CD8-positive, alpha-beta memory T cell (primary cell): ENCODE measurements around the gene PILRA. TPM values are rescaled to one million over a fixed set of nuclear protein-coding genes. Genes with fewer than 3 reads are reported as not detected.

Source experiments
- CTCF ChIA-PET: fragments of 350-600 bp; sonication (Branson Sonifier 250); formaldehyde crosslinking; loops from one replicate; lab custom pipeline; 2021; ENCODE audit warnings: antibody characterized with exemption; lab: Charles Lee
- POLR2A ChIA-PET: fragments of 350-600 bp; sonication (Branson Sonifier 250); formaldehyde crosslinking; loops from one replicate; lab custom pipeline; 2021; ENCODE audit warnings: antibody characterized with exemption; lab: Charles Lee
- DNase-seq, 5 donors: peaks; one replicate each; pipeline versions ENCODE4 v3.0.0 to v3.0.0-alpha.2; 2020 to 2022; ENCODE audit warnings: mixed read lengths in 1 of 5
- H3K27ac ChIP-seq: one replicate; pipeline ENCODE4 v1.7.0; 2013; ENCODE audit warnings: low read depth, mild to moderate bottlenecking, low read length, moderate library complexity
- H3K27me3 ChIP-seq: 2 replicates; pipeline ENCODE4 v1.7.0; 2013; ENCODE audit warnings: low read length, mild to moderate bottlenecking; ENCODE audit not compliant: insufficient read depth, poor library complexity, severe bottlenecking
- H3K36me3 ChIP-seq: 2 replicates; pipeline ENCODE4 v1.7.0; 2013; ENCODE audit warnings: mild to moderate bottlenecking, low read length, moderate library complexity; ENCODE audit not compliant: insufficient read depth
- H3K4me1 ChIP-seq: 2 replicates; pipeline ENCODE4 v1.7.0; 2013; ENCODE audit warnings: mild to moderate bottlenecking, low read length, moderate library complexity; ENCODE audit not compliant: insufficient read depth
- H3K4me3 ChIP-seq: 2 replicates; pipeline ENCODE4 v1.7.0; 2013; ENCODE audit warnings: mild to moderate bottlenecking, low read length
- H3K9me3 ChIP-seq: 2 replicates; pipeline ENCODE4 v1.7.0; 2013; ENCODE audit warnings: mild to moderate bottlenecking, low read length
- H3K27ac Mint-ChIP-seq, 8 donors: one replicate each; pipeline ENCODE4 v1.8.0; 2020 to 2021; ENCODE audit warnings: mixed read lengths in 8 of 8, mild to moderate bottlenecking in 6 of 8, inconsistent platforms in 3 of 8, moderate library complexity in 3 of 8
- H3K27me3 Mint-ChIP-seq, 2 donors: one replicate each; pipeline ENCODE4 v1.8.0; 2020 to 2021; ENCODE audit warnings: mixed read lengths in 2 of 2, mild to moderate bottlenecking in 1 of 2, moderate library complexity in 1 of 2
- H3K36me3 Mint-ChIP-seq, 3 donors: one replicate each; pipeline ENCODE4 v1.8.0; 2020 to 2021; ENCODE audit warnings: mixed read lengths in 3 of 3, inconsistent platforms in 1 of 3, mild to moderate bottlenecking in 1 of 3
- H3K4me1 Mint-ChIP-seq, 3 donors: one replicate each; pipeline ENCODE4 v1.8.0; 2020 to 2021; ENCODE audit warnings: mixed read lengths in 3 of 3, inconsistent platforms in 1 of 3, mild to moderate bottlenecking in 1 of 3
- H3K4me3 Mint-ChIP-seq, 7 donors: one replicate each; pipeline ENCODE4 v1.8.0; 2020 to 2021; ENCODE audit warnings: mixed read lengths in 7 of 7, mild to moderate bottlenecking in 6 of 7, moderate library complexity in 4 of 7, inconsistent platforms in 2 of 7
- H3K9me3 Mint-ChIP-seq, 5 donors: one replicate each; pipeline ENCODE4 v1.8.0; 2020 to 2022; ENCODE audit warnings: mixed read lengths in 5 of 5, mild to moderate bottlenecking in 3 of 5, moderate library complexity in 2 of 5, inconsistent platforms in 1 of 5
- polyA plus RNA-seq: library from polyadenylated mRNA; unstranded; fragments of 300-500 nt; fragmentation: Illumina TruSeq; gene quantifications from one replicate; pipeline ENCODE4 v1.2.3, GENCODE V29; 2021
- total RNA-seq, 2 experiments: library from RNA; stranded (reverse); gene quantifications; one replicate each; pipeline ENCODE4 v1.2.3, GENCODE V29; 2021

The PILRA gene
- total and polyA plus RNA-seq, 3 experiments from 2014 or later, result 0.37 to 1.9 (median 0.84) TPM

DNA sequence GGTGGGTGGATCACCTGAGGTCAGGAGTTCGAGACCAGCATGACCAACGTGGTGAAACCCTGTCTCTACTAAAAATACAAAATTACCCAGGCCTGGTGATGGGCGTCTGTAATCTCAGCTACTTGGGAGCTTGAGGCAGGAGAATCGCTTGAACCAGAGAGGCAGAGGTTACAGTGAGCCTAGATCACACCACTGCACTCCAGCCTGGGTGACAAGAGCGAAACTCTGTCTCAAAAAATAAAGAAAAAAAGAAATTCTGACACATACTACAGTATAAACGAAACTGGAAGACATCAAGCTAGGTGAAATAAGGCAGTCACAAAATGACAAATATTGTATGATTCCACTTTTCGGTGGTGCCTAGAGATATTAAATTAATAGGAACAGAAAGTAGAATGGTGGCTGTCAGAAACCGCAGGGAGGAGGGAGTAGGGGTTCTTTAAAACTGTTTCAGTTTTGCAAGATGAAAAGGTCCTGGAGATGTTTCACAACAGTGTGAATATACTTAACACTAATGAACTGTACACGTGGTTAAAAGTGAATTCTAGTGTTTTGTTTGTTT lies 23.2 kb downstream of the PILRA start:
- H3K36me3 Mint-ChIP-seq, result no peaks in the 10 kb centered on the region
- Histone ChIP-seq H3K27ac (peak overlapping the region; percentile 27), H3K27me3 (no peaks in the 10 kb centered on the region), H3K4me3 (peak overlapping the region; percentile 50), H3K9me3 (no peaks in the 10 kb centered on the region), H3K36me3 (no peaks in the 10 kb centered on the region), H3K4me1 (peaks cover 18% of the 10 kb centered on the region)
- ChIA-PET CTCF (interaction anchor here (0.9 kb wide), 1 partner anchor 49 kb away, joined by 3 read pairs; no protein-coding TSS in a partner anchor), POLR2A (no interaction called here)
- H3K4me1 Mint-ChIP-seq, result peaks cover 17 to 30% (median 28%) of the 10 kb centered on the region in 3 donors
- no peaks in the 10 kb centered on the region for H3K9me3 Mint-ChIP-seq
- H3K4me3 Mint-ChIP-seq, result peak overlapping the region; percentile 33 to 79 (median 64)
- peak in 4 of 5 donors; percentile 7 to 56 (median 38) for DNase-seq
- peak overlapping the region; percentile 52 to 90 (median 78) for H3K27ac Mint-ChIP-seq
- H3K27me3 Mint-ChIP-seq, result peaks cover 0 to 1% of the 10 kb centered on the region in 2 donors

DNA sequence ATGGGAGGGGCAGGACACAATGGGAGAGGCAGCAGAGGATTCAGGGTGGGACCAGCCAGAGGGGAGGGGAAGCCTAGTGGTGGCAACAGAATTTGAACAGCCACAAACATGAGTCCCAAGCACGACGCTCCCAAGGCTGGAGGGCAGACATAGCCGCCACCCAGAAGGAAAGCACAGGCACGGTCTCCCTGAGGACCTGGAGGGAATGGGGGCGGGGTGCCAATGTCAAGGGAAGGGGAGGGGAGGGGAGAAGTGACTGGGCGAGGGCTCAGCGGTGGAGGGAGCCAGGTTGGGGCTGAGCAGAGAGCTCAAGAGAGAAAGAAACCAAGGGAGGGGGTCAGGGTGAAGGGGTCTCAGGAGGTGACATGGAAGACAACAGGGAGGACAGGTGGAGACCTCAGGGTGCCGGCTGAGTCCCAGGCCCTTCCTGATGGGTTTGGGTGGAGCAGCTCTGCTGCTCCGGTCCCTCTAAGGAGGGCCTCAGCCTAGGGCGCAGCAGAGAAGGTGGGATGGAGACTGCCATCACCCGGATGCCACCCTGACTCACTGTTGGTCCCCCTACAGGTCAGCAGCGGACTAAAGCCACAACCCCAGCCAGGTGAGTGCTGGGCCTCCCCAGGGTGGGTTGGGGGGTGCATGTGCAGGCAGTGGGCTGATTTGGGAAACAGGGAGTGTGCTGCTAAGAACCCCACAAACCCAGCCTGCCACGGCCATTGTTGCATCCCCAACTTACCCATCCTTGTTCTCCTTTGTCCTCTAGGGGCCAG lies 24.2 kb downstream of the PILRA start:
- Mint-ChIP-seq H3K4me1 (peaks cover 17 to 30% (median 28%) of the 10 kb centered on the region in 3 donors), H3K9me3 (no peaks in the 10 kb centered on the region), H3K27ac (peak overlapping the region in 7 of 8 donors; percentile 52 to 92 (median 90)), H3K4me3 (peak overlapping the region in 5 of 7 donors; percentile 36 to 78 (median 64)), H3K27me3 (peaks cover 0 to 1% of the 10 kb centered on the region in 2 donors), H3K36me3 (peaks cover 0 to 2% (median 0%) of the 10 kb centered on the region in 3 donors)
- no peak for DNase-seq
- CTCF ChIA-PET, result interaction anchor here (1.2 kb wide), 1 partner anchor 10 kb away, joined by 4 read pairs; no protein-coding TSS in a partner anchor
- no peaks in the 10 kb centered on the region for H3K36me3 ChIP-seq
- no peaks in the 10 kb centered on the region for H3K27me3 ChIP-seq
- no peak overlapping the region for H3K4me3 ChIP-seq
- POLR2A ChIA-PET, result interaction anchor here (0.6 to 0.7 kb wide), 2 partner anchors 96 to 315 kb away, joined by 3 to 5 read pairs; no protein-coding TSS in a partner anchor
- no peaks in the 10 kb centered on the region for H3K9me3 ChIP-seq
- no peak overlapping the region for H3K27ac ChIP-seq
- H3K4me1 ChIP-seq, result peaks cover 18% of the 10 kb centered on the region

DNA sequence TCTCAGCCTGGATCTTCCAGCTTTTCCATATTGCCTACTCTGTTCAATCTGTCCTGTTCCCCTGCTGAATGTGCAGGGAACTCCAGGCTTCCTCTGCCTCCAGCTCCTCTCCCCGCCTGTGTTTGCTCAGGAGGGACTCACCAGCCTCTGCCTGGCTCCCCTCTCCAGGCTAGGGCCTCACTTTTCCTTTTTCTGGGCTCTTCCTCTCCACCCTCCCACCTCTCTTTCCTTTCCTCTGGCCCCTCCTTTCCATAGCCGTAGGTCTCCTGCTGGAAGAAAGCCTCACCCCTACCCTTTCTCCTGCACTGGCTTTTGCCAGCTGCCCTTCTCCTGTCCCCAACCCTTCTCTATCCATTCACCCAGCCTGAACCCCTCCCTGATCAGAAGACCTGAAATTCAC lies 25.0 kb downstream of the PILRA start:
- Histone ChIP-seq H3K27me3 (no peaks in the 10 kb centered on the region), H3K4me1 (peaks cover 18% of the 10 kb centered on the region), H3K9me3 (no peaks in the 10 kb centered on the region), H3K4me3 (no peak overlapping the region), H3K36me3 (no peaks in the 10 kb centered on the region), H3K27ac (no peak overlapping the region)
- ChIA-PET CTCF (interaction anchor here (1.2 kb wide), 1 partner anchor 9 kb away, joined by 4 read pairs; no protein-coding TSS in a partner anchor), POLR2A (interaction anchor here (0.7 kb wide), 1 partner anchor 316 kb away, joined by 5 read pairs; no protein-coding TSS in a partner anchor)
- Mint-ChIP-seq H3K27ac (peak overlapping the region in 6 of 8 donors; percentile 26 to 90 (median 48)), H3K4me3 (peak overlapping the region in 1 of 7 donors; percentile 27), H3K9me3 (no peaks in the 10 kb centered on the region), H3K36me3 (peaks cover 0 to 2% (median 0%) of the 10 kb centered on the region in 3 donors), H3K4me1 (peaks cover 17 to 30% (median 28%) of the 10 kb centered on the region in 3 donors), H3K27me3 (peaks cover 0 to 1% of the 10 kb centered on the region in 2 donors)
- DNase-seq, result no peak

DNA sequence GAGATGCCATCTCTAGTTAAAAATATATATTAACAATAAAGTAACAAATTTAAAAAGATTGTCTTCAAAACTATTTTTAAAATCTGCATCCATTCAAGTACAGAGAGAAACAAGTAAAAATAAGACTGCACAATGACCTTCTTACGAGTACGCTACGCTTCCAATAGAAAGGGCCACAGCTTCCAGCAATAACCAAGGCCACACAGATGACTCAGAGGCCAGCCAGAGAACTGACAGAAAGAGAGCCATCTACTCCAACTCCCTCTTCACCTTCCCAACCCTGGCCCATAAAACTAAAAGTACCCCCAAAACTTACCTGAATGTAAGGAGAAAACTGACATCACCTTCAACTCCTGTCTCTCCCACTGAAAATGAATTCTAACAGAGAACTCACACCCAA lies 26.8 kb downstream of the PILRA start:
- Mint-ChIP-seq H3K27me3 (no peaks in the 10 kb centered on the region), H3K4me3 (no peak overlapping the region), H3K4me1 (peaks cover 17 to 30% (median 28%) of the 10 kb centered on the region in 3 donors), H3K36me3 (peaks cover 0 to 8% (median 2%) of the 10 kb centered on the region in 3 donors), H3K27ac (peak overlapping the region in 1 of 8 donors; percentile 3), H3K9me3 (no peaks in the 10 kb centered on the region)
- H3K36me3 ChIP-seq, result no peaks in the 10 kb centered on the region
- no peaks in the 10 kb centered on the region for H3K9me3 ChIP-seq
- DNase-seq, result no peak
- no peak overlapping the region for H3K27ac ChIP-seq
- POLR2A ChIA-PET, result no interaction called here
- no peaks in the 10 kb centered on the region for H3K27me3 ChIP-seq
- no peak overlapping the region for H3K4me3 ChIP-seq
- H3K4me1 ChIP-seq, result peaks cover 18% of the 10 kb centered on the region
- CTCF ChIA-PET, result no interaction called here

DNA sequence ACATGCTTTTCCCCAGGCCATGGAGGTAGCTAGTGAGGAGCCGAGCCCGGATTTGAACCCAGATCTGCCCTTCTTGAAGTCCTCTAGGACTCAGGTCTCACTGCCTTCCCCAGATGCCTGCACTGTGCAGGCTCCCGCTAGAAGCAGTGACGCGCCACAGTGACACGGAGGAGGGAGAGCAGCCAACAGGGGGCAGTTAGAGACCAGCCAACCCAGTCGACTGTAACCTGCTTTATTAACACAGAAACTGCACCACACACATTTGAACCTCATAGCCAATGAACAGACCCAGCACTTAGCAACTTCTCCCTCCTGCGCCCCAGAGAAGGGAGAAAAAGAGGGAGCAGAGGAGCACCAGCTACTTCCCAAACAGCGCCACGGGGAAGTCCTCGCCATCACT lies 27.4 kb downstream of the PILRA start:
- peak overlapping the region in 1 of 8 donors; percentile 79 for H3K27ac Mint-ChIP-seq
- H3K27ac ChIP-seq, result no peak overlapping the region
- H3K4me1 ChIP-seq, result peaks cover 18% of the 10 kb centered on the region
- POLR2A ChIA-PET, result no interaction called here
- CTCF ChIA-PET, result no interaction called here
- no peaks in the 10 kb centered on the region for H3K27me3 Mint-ChIP-seq
- H3K4me1 Mint-ChIP-seq, result peaks cover 17 to 26% (median 24%) of the 10 kb centered on the region in 3 donors
- no peaks in the 10 kb centered on the region for H3K27me3 ChIP-seq
- no peak overlapping the region for H3K4me3 Mint-ChIP-seq
- no peak overlapping the region for H3K4me3 ChIP-seq
- peaks cover 0 to 8% (median 2%) of the 10 kb centered on the region in 3 donors for H3K36me3 Mint-ChIP-seq
- DNase-seq, result no peak
- H3K9me3 ChIP-seq, result no peaks in the 10 kb centered on the region
- no peaks in the 10 kb centered on the region for H3K36me3 ChIP-seq
- H3K9me3 Mint-ChIP-seq, result no peaks in the 10 kb centered on the region

DNA sequence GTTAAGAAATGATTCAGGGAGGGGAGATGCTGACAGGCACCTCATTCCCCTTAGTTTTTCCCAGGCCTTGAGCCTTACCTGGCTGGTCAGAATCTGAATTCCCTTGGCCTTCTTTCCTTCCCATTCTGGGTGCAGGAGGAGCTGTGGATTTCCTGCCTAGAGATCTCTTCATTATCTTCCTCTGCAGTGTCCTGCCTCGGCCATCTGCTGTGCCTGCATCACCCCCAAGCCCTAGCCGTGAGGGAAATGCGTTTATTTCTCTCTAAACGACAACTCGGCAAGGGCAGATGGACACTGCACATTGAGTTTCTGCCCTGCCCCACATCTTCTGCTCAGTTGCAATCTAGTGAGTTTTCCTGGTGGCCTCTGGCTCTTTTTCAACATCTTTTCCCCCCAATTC lies 28.5 kb downstream of the PILRA start:
- DNase-seq, result no peak
- Mint-ChIP-seq H3K9me3 (no peaks in the 10 kb centered on the region), H3K4me1 (peaks cover 12 to 20% (median 17%) of the 10 kb centered on the region in 3 donors), H3K4me3 (no peak overlapping the region), H3K36me3 (peaks cover 0 to 10% (median 2%) of the 10 kb centered on the region in 3 donors), H3K27ac (peak overlapping the region in 1 of 8 donors; percentile 51), H3K27me3 (no peaks in the 10 kb centered on the region)
- Histone ChIP-seq H3K27me3 (no peaks in the 10 kb centered on the region), H3K4me1 (peaks cover 11% of the 10 kb centered on the region), H3K9me3 (no peaks in the 10 kb centered on the region), H3K27ac (no peak overlapping the region), H3K36me3 (no peaks in the 10 kb centered on the region), H3K4me3 (no peak overlapping the region)
- ChIA-PET POLR2A (interaction anchor here (0.5 kb wide), 1 partner anchor 85 kb away, joined by 3 read pairs; no protein-coding TSS in a partner anchor), CTCF (interaction anchor here (1.0 to 1.9 kb wide), 2 partner anchors 53 to 269 kb away, joined by 3 to 5 read pairs; no protein-coding TSS in a partner anchor)

DNA sequence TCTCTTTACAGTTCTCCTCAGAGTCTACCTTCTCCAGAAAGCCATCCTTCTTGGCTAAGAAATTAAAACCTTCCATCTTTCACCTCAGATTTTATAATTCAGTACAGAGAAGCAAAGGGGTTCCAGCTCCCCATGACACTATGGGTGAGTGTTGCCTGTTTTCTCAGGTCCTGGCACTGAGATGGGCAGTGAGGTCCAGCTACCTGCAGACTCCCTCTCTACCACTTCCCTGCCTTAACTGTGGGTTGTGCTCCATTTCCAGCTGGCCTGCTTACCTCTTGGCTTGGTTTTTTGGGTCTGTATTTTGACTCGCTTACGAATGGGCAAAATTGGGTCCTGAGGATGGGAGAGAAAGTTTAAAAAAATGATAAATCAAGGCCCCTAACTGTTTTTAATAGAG lies 29.0 kb downstream of the PILRA start:
- no peaks in the 10 kb centered on the region for H3K9me3 ChIP-seq
- H3K4me1 Mint-ChIP-seq, result peaks cover 7 to 15% (median 13%) of the 10 kb centered on the region in 3 donors
- no peak for DNase-seq
- H3K27me3 Mint-ChIP-seq, result no peaks in the 10 kb centered on the region
- no peaks in the 10 kb centered on the region for H3K27me3 ChIP-seq
- peaks cover 0 to 10% (median 2%) of the 10 kb centered on the region in 3 donors for H3K36me3 Mint-ChIP-seq
- no peaks in the 10 kb centered on the region for H3K36me3 ChIP-seq
- ChIA-PET CTCF (interaction anchor here (1.0 to 1.9 kb wide), 3 partner anchors 53 to 269 kb away, joined by 3 to 5 read pairs (median 3); no protein-coding TSS in a partner anchor), POLR2A (interaction anchor here (0.5 kb wide), 1 partner anchor 85 kb away, joined by 3 read pairs; no protein-coding TSS in a partner anchor)
- H3K9me3 Mint-ChIP-seq, result no peaks in the 10 kb centered on the region
- no peak overlapping the region for H3K4me3 Mint-ChIP-seq
- no peak overlapping the region for H3K4me3 ChIP-seq
- H3K4me1 ChIP-seq, result peaks cover 9% of the 10 kb centered on the region
- H3K27ac ChIP-seq, result no peak overlapping the region
- peak overlapping the region in 2 of 8 donors; percentile 17 to 51 for H3K27ac Mint-ChIP-seq
